ENCODE measurements around the gene C3orf80.
"Not testable (repeated sequence)": the region's sequence is repeated elsewhere in the genome, so short reads cannot be mapped to it uniquely, and the experiment has no call there.

The C3orf80 gene

DNA sequence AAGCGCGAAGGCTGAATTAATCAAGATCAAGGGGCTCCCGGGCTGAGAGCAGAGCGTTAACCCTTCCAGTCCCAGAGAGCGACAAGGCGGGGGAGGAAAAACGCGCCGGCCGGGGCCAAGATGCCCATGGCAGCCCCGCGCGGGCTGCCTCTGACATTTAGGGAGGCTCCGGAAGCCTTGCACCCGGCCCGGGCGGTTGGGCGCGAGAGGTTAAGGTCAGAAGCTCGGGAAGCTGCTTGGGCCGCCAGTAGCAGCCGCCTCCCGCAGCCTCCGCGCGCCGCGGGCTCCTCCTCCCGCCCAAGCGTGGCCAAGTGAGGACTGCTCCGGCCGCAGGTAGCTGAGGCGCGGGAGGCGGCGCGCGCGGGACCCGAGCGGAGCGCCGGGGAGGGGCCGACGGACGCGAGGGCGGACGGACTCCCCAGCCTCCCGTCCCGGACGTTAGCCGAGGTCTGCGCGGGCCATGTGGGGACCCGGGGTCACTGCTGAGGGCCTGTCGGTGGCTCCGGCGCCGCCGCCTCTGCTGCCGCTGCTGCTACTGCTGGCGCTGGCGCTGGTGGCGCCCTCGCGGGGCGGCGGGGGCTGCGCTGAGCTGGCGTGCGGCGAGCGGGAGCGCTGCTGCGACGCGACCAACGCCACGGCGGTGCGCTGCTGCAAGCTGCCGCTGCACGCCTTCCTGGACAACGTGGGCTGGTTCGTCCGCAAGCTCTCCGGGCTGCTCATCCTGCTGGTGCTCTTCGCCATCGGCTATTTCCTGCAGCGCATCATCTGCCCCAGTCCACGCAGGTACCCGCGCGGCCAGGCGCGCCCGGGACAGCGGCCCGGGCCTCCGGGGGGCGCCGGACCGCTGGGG lies at the start of gene C3orf80:
Gene C3orf80, plus strand, starts transcription at position 247 of the 850 bp plus-strand sequence. Its CDS starts 214 bp downstream, at position 461.
- peak; percentile 26 to 29 for DNase-seq

DNA sequence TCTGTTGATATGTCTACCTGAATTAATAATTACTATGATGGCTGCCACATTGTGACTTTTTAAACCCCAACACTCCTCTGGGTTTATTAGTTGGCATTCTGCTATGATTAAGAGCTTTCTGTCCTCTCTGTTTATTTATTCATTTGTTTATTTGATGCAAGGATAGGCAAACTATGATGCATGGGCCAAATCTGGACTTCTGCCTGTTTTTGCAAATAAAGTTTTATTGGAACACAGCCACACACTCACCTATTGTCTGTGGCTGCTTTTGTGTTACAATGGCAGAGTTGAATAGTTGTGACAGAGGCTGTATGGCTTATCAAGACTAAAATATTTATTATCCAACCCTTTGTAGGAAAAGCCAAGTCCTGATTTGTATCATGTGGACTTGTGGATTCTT lies 48.3 kb upstream of the C3orf80 start:
- no peak for DNase-seq

DNA sequence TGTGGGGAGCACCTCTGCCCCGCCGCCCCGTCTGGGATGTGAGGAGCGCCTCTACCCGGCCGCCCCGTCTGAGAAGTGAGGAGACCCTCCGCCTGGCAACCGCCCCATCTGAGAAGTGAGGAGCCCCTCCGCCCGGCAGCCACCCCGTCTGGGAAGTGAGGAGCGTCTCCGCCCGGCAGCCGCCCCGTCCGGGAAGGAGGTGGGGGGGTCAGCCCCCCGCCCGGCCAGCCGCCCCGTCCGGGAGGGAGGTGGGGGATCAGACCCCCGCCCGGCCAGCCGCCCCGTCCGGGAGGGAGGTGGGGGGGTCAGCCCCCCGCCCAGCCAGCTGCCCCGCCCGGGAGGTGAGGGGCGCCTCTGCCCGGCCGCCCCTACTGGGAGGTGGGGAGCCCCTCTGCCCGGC lies 46.6 kb upstream of the C3orf80 start:
- not testable (repeated sequence) for DNase-seq

DNA sequence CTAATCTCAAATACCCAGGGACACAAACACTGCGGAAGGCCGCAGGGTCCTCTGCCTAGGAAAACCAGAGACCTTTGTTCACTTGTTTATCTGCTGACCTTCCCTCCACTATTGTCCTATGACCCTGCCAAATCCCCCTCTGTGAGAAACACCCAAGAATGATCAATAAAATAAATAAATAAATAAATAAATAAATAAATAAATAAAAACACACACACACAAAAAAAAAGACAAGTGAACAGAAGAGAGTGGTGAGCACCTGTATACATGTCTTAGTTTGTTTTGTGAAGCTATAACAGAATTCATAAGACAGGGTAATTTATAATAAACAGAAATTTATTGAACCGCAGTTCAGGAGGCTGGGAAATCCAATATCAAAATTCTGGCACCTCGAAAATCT lies 45.8 kb upstream of the C3orf80 start:
- not testable (repeated sequence) for DNase-seq

DNA sequence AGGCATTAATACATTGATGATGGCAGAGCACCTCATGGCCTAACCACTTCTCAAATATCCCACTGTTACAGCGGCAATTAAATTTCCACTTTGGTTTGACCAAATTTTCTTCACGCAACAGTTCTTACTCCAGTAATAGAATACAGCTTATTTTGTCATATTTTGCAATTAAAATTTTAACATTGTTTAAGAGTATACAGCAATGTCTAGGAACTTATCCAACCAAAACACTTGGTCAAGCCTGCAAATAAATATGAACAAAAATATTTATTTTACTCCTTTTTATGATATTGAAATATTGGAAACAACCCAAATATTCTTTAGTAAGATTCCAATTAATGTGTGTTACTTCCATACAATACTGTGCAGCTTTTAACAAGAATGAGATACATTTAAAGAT lies 45.3 kb upstream of the C3orf80 start:
- no peak for DNase-seq

DNA sequence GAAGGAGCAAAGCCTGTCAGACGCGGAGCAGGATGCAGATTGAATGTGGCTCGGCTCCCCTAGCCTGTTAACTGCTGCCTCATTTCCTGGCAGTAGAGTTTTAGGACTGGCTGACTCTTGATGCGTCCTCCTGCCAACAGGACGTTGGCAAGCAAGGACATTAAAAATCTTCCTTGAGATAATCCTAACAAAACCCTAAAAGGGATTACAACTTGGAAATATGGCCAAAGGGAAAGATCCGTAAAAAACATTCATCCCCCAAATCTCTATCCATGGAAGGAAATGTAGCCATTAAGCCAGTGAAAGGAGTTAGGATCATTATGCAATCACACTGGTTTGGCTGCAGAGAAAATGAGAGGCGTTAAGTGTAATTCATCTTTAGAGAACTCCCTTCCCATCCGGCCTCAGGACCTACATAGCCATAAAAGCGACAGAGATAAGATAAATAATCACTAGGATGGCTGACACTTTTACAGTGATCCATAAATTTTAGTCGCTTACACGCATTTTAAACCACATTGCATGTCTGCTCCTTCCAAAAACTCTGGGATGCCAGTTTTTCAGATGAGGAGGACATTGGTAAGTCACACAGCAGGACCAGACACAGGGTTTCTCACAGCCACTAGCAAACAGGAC lies 44.5 kb upstream of the C3orf80 start:
- no peak for DNase-seq

DNA sequence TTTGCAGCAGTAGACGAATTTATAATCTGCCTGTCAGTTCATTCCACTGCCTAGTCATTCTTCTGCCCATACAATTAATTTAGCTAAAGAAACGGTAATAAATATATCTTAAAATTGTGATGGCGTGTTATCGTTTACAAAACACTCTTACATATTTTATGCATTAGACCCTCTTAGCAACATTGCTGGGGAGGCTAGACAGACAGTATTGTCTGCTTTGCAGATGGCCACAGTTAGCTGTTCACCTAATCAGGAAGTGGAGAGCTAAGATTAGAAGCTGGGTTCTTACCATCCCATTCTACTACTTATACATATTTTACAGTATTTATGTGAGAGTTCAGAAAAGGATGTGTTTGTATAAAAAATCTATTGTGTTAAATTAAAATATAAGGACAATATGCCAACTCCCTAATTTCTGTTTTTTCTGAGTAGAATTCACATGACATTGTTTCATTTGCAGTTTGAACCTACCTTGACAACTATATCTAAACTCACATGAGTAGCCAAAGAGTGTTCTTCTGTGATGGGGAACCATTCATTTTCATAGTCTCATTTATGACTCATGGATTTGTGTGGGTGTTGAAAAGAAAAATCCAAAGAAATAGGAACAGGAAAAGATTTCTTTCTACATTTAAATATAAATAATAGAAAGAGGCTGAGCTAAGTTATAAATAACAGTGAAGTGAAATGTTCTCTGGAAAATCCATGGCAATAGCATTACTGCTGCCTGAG lies 41.7 kb upstream of the C3orf80 start:
- no peak for DNase-seq

DNA sequence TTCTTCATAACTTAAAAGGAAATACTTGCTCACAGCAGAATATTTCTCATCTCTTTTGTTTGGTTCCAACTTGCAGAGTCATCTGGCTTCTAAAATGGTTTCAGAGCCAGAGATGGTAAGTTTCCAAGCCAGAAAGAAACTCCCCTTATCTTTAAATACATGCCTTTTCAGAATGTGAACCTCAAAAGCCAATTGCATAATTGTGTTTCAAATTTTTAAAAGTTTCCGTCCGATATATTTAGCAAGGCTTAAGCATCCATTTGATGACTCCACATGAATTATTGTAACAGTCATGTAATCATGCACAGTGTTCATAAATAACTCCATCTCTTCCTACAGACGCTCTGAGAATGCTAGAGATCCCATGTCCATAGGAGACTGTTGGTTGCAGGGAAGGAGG lies 40.6 kb upstream of the C3orf80 start:
- DNase-seq: no peak

DNA sequence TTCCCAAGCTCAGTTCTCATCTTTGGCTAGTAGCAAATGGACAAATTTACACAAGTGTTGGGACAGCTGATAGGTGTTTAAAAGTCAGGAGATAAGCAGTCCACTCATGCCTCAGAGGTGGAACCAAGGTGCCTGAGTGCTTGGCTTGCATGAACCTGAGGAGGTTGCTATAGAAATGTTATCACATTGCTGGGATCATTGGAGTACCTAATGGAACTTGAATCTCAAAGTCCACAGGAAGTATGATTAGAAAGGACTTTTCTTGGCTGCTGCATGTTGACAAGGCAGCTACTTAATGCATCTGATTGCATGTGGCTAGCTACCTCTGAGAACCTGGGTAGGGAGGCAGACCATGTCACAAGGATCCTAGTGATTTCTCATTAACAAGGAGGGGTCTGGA lies 39.5 kb upstream of the C3orf80 start:
- DNase-seq: no peak

DNA sequence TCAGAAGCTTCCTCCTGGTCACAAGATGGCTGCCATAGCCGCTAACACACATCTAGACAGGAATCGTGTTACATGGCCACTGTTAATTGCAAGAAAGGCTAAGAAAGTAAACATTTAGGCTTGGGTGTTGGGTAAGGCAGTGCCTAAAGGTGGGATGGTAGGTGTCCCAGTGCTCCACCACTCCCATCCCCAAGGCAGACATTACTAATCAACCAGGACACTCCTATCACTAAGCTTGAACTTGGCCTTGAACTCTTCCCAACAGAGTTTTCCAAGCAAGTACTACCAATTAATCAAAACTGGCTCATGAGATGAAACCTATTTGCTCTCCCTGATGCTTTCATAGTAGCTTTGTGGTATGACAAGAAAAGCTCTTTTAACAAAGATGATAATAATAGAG lies 37.9 kb upstream of the C3orf80 start:
- no peak for DNase-seq

DNA sequence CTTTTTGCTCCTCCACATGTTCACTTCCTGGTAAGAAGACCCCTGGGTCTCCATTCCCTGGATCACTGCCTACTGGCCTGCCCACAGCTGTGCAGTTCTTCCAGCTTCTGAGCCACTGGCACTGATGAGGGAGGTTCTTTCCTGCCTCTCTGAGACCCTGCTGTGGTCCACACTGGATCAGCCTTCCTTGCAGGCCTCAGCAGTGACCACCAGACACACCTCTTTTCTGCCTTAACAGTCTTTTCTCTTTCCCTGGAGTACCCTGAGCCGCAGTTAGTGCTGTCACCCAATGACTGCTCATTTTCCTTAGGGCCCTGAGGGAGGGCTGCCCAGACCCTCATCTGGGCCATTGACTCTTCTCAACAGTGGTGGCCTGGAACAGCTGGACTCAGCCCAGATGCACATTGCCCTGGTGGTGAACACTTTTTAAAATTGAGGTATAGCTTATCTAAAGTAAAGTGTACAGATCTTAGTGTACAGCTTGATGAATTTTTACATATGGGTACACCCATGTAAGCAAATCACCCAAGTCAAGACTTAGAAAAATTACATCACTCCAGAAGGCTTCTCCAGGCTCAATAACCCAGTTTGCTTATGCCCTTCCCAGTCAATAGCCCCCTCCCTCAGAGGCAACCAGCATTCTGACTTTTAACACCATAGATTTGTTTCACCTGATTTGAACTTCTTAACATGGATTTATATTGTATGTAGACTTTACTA lies 32.8 kb upstream of the C3orf80 start:
- DNase-seq: no peak

DNA sequence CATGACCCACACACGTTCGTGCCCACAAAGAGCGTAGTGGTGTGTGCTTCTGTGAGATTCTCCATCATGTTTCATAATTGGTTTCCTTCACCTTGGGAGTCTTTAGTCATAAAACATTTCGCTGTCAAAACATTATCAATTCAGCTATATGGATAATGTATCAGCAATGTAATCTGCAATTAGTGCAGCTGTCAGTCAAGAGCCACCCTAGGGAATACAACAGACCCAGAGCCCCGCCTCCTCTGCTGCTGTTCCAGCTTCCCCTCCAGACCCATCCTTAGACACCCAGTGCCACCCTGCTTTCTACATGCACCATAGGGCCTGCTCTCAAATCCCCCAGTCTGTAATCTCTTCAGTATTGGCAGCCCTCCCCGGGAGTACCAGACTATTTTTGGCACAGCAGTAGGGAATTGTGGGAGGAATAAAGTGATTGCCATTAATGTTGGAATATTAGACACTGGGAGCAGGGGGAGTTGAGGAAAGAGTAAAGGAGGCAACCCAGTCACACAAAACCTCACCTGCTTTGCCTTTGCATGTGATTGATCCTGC lies 31.5 kb upstream of the C3orf80 start:
- DNase-seq: no peak

DNA sequence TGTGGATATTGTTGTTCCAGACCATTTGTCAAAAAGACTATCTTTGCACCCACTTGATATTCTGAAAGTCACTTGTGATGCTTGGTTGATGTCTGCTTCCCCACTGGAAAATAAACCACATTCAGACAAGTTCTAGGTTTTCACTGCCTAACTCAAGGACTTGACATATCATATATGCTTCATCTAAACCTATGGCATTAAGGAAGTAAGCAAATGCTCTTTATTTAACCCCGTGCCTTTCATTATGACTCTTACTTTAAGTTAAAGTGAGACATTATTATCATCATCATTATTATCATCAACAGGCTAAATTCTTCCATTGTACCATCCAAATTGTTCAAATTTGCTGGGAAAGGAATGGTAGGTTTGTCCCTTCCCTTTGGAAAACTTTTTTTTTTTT lies 30.8 kb upstream of the C3orf80 start:
- DNase-seq: no peak

DNA sequence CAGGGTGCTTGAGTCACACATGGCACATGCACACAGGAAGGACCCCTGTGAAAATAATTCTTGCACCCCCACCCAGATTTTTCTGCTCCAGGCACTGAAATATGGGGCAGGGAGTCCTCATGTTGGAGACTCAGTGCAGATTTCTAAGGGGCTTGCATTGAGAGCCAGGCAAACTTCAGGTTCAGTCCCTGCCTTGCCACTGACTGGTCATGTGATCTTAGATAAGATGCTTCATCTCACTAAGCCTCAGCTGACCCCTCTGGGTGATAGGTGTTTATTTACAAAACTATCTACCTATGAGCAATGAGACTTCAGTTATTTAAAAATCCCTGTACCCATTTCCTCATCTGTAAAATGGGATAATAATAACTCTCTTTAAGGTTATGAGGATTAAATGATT lies 30.1 kb upstream of the C3orf80 start:
- DNase-seq: no peak

DNA sequence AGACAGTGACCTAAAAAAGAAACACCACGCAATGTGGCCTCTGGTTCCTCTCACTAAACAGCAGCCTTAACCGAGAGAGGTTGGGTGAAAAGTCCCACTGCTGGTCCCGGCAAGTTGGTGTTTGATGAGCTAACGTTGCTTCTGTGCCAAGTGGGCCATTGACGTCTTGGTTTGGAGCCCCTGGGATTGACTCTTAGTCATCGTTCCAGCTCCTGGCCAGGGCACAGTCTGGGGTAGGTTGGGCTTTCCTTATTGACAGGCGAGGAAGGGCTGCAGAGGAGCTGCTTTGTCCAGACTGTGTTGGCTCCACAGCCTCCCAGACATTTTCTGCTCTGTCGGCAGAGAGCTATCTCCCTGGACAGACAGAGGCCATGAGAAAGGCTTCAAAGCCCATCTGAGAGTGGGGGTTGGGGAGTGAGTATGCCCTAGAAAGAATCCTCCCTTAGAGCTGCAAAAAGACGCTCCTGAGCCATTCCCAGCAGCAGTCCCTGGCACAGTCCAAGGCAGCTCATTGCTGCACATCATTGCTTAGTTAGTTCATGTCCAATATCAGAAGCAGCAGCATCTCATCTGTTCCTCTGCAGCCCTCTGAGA lies 28.6 kb upstream of the C3orf80 start:
- no peak for DNase-seq

DNA sequence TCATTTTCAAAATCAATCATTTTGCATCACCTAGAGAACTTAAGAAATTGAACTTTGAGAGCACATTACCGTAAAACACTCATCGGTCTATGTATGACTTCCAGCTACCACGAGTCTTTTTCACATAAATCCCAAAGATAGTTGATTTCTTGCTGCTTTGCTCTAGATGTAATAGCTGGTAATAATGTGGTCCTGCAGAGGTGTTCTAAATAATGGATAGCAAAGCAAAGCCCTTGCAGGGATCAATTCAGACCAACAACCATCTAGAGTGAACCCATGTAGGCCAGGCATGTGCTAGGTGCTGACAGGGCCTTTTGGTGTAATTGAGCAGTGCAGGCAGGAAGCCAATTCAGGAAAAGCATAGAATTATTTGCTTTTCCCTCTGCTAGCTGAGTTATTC lies 26.1 kb upstream of the C3orf80 start:
- DNase-seq: no peak

DNA sequence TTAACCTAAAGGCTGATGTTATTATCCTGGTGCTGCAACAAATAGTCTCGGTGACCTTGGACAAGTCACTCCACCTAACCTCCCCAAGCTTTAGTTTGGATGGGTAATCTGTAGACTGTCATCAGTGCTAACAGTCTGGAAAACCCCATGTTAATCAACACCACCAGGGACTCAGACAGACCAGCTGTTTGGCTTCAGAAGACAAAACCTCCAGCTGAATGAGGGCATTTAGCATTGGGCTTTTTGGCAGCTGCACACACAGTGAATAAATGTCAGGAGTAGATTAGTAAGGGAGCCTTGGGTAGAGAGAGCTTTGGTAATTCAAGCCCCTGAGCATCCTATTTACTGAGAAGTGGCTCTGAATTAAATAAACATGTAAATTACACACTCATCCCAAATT lies 24.9 kb upstream of the C3orf80 start:
- DNase-seq: no peak

DNA sequence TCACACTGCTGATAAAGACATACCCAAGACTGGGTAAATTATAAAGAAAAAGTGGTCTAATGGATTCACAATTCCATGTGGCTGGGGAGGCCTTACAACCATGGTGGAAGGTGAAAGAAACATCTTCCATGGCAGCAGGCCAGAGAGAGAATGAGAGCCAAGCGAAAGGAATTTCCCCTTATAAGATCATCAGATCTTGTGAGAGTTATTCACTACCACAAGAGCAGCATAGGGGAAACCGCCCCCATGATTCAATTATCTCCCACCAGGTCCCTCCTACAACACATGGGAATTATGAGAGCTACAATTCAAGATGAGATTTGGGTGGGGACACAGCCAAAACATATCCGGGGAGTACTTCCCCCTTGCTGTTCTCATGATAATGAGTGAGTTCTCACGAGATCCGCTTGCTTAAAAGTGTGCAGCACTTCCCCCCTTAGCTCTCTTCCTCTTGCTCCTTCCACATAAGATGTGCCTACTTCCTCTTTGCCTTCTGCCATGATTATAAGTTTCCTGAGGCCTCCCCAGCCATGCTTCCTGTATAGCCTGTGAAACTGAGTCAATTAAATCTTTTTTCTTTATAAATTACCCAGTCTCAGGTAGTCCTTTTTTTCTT lies 20.7 kb upstream of the C3orf80 start:
- not testable (repeated sequence) for DNase-seq

DNA sequence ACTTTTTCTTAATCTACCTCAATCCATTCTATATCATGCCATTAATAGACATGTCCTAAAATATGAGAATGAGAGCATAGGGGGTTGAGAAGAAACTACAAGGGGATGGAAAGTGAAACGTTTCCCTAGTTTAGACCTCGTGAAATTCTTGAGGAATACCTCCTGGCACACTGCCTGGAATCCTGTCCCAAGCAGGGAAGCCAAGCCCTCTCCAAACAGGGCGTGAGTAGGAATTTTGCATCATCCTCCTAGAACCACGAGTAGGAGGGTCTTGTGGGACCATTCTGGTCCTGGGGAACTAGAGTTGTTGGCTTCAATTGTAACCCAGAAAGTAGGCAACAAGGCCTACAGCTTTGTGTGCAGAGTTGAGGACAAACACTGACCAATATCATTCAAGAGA lies 19.6 kb upstream of the C3orf80 start:
- DNase-seq: no peak

DNA sequence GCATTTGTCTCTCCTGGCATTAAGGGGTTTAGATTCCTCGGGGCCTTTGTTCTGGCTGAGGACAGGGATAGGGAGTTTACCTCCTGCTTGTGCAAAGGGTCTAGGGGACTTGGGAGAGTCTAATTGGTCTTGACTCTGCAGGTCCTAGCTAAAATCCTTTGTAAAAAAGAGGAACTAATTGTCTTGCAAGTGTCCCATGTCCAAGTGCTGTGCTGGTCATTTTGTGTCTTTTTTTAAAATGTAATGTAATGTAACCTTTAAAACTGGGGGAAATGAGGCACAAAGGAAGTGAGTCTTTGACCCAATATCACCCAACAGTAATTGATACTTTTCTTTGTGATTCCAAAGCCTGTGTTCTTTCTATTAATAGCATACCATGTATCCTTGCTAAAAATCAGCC lies 14.9 kb upstream of the C3orf80 start:
- DNase-seq: no peak

DNA sequence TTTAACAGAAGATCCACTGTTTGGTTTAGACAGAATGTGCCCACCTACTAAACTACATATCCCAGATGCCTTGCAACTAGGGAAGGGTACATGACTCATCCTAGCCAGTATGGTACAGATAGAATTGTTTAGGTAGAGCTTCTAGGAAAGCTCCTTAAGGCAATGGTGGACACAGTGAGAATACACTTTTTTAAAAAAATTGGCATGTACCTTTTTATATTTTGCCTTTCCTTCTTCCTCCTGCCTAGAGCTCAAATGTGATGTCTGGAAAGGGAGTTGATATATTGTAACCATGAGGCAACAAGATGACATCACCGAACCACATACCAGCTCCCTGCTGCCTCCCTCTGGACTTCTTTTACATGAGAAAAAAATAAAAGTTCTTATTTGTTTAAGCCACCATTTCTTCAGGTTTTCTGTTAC lies 14.4 kb upstream of the C3orf80 start:
- DNase-seq: no peak

DNA sequence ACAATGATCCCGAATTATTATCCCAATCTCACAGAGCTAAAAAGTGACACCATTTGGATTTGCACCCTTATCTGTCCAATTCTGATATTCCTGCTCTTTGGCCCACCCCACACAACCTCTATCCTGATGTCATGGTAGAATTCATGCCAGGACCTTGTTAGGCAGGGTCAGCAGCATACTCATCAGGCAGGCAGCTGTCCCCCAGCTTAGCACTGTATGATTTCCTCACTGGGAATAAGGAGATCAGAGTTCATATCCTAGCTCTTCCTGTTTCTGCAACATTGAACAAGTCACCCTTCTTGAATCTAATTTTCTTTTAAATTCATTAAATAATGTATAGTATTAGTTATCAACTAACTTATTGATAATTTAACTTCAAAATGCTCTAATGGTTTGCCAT lies 12.0 kb upstream of the C3orf80 start:
- DNase-seq: no peak

All from CD4-positive, alpha-beta T cell treated with Interleukin-1 beta for 1 hour (primary cell).